ENCODE measurements around the gene ARHGAP22.

DNA sequence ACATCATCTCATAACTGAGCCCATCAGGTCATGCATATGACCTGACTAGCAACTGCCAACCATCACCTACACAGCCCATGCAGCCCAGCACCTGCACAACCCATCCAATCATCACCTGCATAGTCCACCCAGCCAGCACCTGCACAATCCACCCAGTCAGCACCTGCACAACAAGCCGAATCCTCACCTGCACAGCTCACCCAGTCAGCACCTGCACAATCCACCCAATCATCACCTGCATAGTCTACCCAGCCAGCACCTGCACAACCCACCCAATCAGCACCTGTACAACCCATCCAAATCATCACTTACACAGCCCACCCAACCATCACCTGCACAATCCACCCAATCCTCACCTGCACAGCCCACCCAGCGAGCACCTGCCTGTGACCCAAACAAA is 46.4 kb upstream of the ARHGAP22 start:
- TF ChIP-seq, protein P1, sequence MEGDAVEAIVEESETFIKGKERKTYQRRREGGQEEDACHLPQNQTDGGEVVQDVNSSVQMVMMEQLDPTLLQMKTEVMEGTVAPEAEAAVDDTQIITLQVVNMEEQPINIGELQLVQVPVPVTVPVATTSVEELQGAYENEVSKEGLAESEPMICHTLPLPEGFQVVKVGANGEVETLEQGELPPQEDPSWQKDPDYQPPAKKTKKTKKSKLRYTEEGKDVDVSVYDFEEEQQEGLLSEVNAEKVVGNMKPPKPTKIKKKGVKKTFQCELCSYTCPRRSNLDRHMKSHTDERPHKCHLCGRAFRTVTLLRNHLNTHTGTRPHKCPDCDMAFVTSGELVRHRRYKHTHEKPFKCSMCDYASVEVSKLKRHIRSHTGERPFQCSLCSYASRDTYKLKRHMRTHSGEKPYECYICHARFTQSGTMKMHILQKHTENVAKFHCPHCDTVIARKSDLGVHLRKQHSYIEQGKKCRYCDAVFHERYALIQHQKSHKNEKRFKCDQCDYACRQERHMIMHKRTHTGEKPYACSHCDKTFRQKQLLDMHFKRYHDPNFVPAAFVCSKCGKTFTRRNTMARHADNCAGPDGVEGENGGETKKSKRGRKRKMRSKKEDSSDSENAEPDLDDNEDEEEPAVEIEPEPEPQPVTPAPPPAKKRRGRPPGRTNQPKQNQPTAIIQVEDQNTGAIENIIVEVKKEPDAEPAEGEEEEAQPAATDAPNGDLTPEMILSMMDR (conservative IDR thresholded peaks at IDR 0.05 in 1 of 2, IDR thresholded peaks at IDR 0.05 in 1 of 2; ENCODE audit: low read depth in 1 of 2, low read length in 2 of 2), result no peak
- TF ChIP-seq EZH2 (IDR thresholded peaks at IDR 0.05; ENCODE audit: low read length, missing control alignments), result no peak
